MG63 (cell line): ENCODE results near the gene NDUFC2. TPM values are rescaled to one million over a fixed set of nuclear protein-coding genes. Genes with fewer than 3 reads are reported as not detected.

Experiments used
- DNase-seq: peaks from one replicate; pipeline ENCODE4 v3.0.0-alpha.2; 2020
- H3K27me3 ChIP-seq: fragments of 250-450 bp; sonication (Bioruptor Pico); 2 replicates; pipeline ENCODE4 v1.5.1; 2020; ENCODE audit warnings: mild to moderate bottlenecking, moderate library complexity
- H3K36me3 ChIP-seq: fragments of 250-450 bp; sonication (Bioruptor Pico); 2 replicates; pipeline ENCODE4 v1.5.1; 2020; ENCODE audit warnings: mild to moderate bottlenecking, moderate library complexity
- H3K4me3 ChIP-seq: fragments of 250-450 bp; sonication (Bioruptor Pico); 2 replicates; pipeline ENCODE4 v1.5.1; 2020; ENCODE audit warnings: mild to moderate bottlenecking, moderate library complexity
- H3K9me3 ChIP-seq: fragments of 250-450 bp; sonication (Bioruptor Pico); 2 replicates; pipeline ENCODE4 v1.5.1; 2020; ENCODE audit warnings: mild to moderate bottlenecking, moderate library complexity
- total RNA-seq: library from RNA; depleted of rRNA; stranded (reverse); fragments of >200 nt; shearing (Covaris generic); gene quantifications from 2 replicates; pipeline ENCODE4 v1.2.3, GENCODE V29; 2014; ENCODE audit warnings: low replicate concordance; rRNA removed

The NDUFC2 gene
- total RNA-seq, 1 experiment from 2014 or later, result 77.7 TPM

DNA sequence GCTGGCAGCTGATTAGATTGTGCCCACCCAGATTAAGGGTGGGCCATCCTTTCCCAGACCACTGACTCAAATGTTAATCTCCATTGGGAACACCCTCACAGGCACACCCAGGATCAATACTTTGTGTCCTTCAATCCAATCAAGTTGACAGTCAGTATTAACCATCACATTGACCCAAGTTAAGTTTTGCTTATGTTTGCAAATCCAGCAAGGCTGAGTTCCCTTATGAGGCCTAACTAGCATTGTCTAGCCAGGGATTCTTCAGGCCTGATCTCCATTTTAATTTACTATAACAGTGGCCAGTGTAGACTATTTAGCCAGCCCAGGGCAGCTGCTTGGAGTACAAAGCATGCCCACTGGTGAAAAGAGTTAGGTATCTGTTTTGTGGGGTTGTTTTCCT is 54.3 kb downstream of the NDUFC2 start:
- Histone ChIP-seq H3K36me3 (no peaks in the 10 kb centered on the region), H3K27me3 (no peaks in the 10 kb centered on the region), H3K4me3 (no peak overlapping the region), H3K9me3 (no peaks in the 10 kb centered on the region)
- no peak for DNase-seq

- H3K36me3 ChIP-seq, result no peaks in the 10 kb centered on the region
- peak overlapping the region; percentile 61 for H3K4me3 ChIP-seq
- DNase-seq, result no peak
- no peaks in the 10 kb centered on the region for H3K9me3 ChIP-seq
- no peaks in the 10 kb centered on the region for H3K27me3 ChIP-seq
Observed at GRCh38 chr11:78023426-78023825, 56.2 kb downstream of the NDUFC2 start.

- no peaks in the 10 kb centered on the region for H3K36me3 ChIP-seq
- peak within 1 kb of the TSS; percentile 61 for H3K4me3 ChIP-seq
- no peaks in the 10 kb centered on the region for H3K9me3 ChIP-seq
- peak; percentile 67 for DNase-seq
- no peaks in the 10 kb centered on the region for H3K27me3 ChIP-seq
Observed at GRCh38 chr11:78022397-78023396, 57.0 kb downstream of the NDUFC2 start, which contains the start of gene KCTD14. Gene KCTD14 (minus strand): TSS chr11:78023276. CDS start chr11:78023249, 27 bp downstream.

DNA sequence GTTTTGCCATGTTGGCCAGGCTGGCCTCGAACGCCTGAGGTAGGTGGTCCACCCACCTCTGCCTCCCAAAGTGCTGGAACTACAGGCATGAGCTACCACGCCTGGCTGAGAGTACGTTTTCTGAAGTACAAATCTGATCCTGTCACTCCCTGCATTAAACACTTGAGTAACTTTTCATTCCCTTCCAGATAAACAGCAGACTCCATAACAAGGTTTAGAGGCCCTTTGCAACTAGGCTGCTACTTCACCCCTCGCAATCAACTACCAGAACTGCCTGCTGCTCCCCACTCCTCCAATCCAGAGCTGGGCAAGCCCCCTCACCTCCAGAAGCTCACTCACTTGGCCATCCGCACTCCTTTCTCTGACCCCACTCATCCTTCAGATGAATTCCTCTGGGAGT is 58.1 kb downstream of the NDUFC2 start:
- no peak overlapping the region for H3K4me3 ChIP-seq
- H3K36me3 ChIP-seq, result no peaks in the 10 kb centered on the region
- H3K27me3 ChIP-seq, result no peaks in the 10 kb centered on the region
- H3K9me3 ChIP-seq, result no peaks in the 10 kb centered on the region
- no peak for DNase-seq

GRCh38 chr11:78020246-78020645 is 59.4 kb downstream of the NDUFC2 start:
- DNase-seq, result no peak
- Histone ChIP-seq H3K36me3 (no peaks in the 10 kb centered on the region), H3K4me3 (no peak overlapping the region), H3K27me3 (no peaks in the 10 kb centered on the region), H3K9me3 (no peaks in the 10 kb centered on the region)

DNA sequence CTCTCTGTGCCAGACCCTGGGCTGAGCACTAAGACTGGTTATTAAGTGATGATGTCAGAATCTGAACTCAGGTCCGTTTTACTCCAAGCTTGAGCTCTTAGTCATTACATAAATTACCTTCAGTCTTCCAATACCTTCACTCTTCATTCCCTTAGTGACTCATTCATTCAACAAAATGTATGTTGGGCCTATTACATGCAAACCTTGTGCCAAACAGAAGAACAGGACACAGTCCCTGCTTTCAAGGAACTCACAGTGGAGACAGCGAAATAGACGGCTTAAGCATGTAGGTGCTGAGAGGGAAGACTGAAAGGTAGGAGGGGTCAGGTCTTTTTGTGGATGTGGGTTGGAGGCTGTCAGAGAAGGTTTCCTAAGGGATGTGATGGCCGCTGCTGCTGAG is 59.9 kb downstream of the NDUFC2 start:
- H3K9me3 ChIP-seq, result no peaks in the 10 kb centered on the region
- no peaks in the 10 kb centered on the region for H3K36me3 ChIP-seq
- no peaks in the 10 kb centered on the region for H3K27me3 ChIP-seq
- DNase-seq, result no peak
- no peak overlapping the region for H3K4me3 ChIP-seq

Other genes with a start within 250 kb of the NDUFC2 start
- 11.0 and 11.3 TPM in 2 replicates for gene INTS4, start 85.2 kb downstream of the NDUFC2 start, total RNA-seq
- 5.8 and 12.8 TPM in 2 replicates for gene KCTD14, start 56.6 kb downstream of the NDUFC2 start, total RNA-seq
- 0.63 TPM in 1 of 2 replicates, not detected in the other for gene THRSP, start 16.0 kb downstream of the NDUFC2 start, total RNA-seq
- 33.6 and 110 TPM in 2 replicates for gene ALG8, start 59.8 kb upstream of the NDUFC2 start, total RNA-seq
- gene KCTD21, start 108.8 kb upstream of the NDUFC2 start, total RNA-seq, result 1.7 and 4.3 TPM in 2 replicates
- 3.9 and 4.5 TPM in 2 replicates for gene USP35, start 109.1 kb upstream of the NDUFC2 start, total RNA-seq